ENCODE measurements around the gene CASK. TPM values are rescaled to one million over a fixed set of nuclear protein-coding genes. Genes with fewer than 3 reads are reported as not detected.

The CASK gene
- total RNA-seq, 1 experiment from 2014 or later: 29.4 TPM

DNA sequence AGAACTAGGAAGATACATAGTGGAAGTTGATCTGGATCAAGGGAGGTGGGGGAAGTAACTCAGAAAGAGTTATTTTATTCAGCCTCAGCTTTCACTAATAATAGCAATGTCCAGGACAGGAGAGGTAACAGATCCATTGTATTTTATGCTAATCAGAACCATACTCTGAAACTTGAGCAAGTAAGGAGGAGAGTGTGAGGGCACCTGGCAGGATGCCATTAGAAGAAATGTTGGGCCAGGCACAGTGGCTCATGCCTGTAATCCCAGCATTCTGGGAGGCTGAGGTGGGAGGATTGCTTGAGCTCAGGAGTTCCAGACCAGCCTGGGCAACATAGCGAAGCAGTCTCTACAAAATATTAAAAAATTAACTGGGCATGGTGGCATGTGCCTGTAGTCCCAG is 218.3 kb downstream of the CASK start:
- no peaks in the 10 kb centered on the region for H3K27me3 ChIP-seq (ENCODE audit: insufficient read depth, low read depth)
- no peak overlapping the region for H3K4me3 ChIP-seq
- CTCF ChIA-PET: no interaction called here
- no peak for DNase-seq
- no TSS peak for BruUV-seq (replicated peaks)
- no peaks in the 10 kb centered on the region for H3K4me1 ChIP-seq (replicated peaks; ENCODE audit: insufficient read depth)
- no peaks in the 10 kb centered on the region for H4K20me1 ChIP-seq (ENCODE audit: insufficient read depth)
- no peak overlapping the region for H3K4me2 ChIP-seq
- H3K27ac ChIP-seq: no peak overlapping the region
- H3K36me3 ChIP-seq (ENCODE audit: low read depth): no peaks in the 10 kb centered on the region
- TF ChIP-seq EZH2 (IDR thresholded peaks at IDR 0.05; ENCODE audit: low read depth): no peak
- TF ChIP-seq, protein P1, sequence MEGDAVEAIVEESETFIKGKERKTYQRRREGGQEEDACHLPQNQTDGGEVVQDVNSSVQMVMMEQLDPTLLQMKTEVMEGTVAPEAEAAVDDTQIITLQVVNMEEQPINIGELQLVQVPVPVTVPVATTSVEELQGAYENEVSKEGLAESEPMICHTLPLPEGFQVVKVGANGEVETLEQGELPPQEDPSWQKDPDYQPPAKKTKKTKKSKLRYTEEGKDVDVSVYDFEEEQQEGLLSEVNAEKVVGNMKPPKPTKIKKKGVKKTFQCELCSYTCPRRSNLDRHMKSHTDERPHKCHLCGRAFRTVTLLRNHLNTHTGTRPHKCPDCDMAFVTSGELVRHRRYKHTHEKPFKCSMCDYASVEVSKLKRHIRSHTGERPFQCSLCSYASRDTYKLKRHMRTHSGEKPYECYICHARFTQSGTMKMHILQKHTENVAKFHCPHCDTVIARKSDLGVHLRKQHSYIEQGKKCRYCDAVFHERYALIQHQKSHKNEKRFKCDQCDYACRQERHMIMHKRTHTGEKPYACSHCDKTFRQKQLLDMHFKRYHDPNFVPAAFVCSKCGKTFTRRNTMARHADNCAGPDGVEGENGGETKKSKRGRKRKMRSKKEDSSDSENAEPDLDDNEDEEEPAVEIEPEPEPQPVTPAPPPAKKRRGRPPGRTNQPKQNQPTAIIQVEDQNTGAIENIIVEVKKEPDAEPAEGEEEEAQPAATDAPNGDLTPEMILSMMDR (conservative IDR thresholded peaks at IDR 0.05): no peak
- H3K9me3 ChIP-seq (ENCODE audit: insufficient read depth, low read depth): no peaks in the 10 kb centered on the region
- H3K79me2 ChIP-seq (ENCODE audit: low read depth): no peaks in the 10 kb centered on the region
- no peaks in the 10 kb centered on the region for H3F3A ChIP-seq (ENCODE audit: insufficient read depth, low read depth)
- POLR2A ChIA-PET (ENCODE audit: unreplicated experiment): no interaction called here
- intact Hi-C loops (cut with micrococcal nuclease; ENCODE audit: unreplicated experiment): no loop called here
- no peaks in the 10 kb centered on the region for H3K9me2 ChIP-seq (ENCODE audit: insufficient read depth)
- no peak overlapping the region for H2AFZ ChIP-seq

DNA sequence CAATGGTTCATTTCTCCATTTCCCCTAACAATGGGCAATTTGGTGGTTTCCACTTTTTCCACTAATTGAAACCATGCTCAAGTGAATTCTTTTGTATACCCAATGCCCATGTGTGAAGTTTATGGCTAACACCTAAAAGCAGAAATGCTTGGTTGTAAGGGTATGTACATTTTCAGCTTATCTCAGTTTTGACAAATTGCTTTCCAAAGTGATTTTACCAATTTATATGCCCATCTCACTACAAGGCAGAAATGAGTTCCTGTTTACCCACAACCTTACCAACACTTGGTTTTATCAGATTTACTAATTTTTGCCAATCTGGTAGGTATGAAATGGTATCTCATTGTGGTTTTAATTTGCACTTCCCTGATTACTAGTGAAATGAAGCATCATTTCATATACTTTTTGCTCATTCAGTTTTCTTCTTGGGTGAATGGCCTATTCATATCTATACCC is 219.8 kb downstream of the CASK start:
- no peak overlapping the region for H3K4me3 ChIP-seq
- DNase-seq: no peak
- no peaks in the 10 kb centered on the region for H4K20me1 ChIP-seq (ENCODE audit: insufficient read depth)
- no TSS peak for BruUV-seq (replicated peaks)
- TF ChIP-seq, protein P1 (conservative IDR thresholded peaks at IDR 0.05): no peak
- TF ChIP-seq EZH2 (IDR thresholded peaks at IDR 0.05; ENCODE audit: low read depth): no peak
- no peaks in the 10 kb centered on the region for H3K9me3 ChIP-seq (ENCODE audit: insufficient read depth, low read depth)
- no peaks in the 10 kb centered on the region for H3F3A ChIP-seq (ENCODE audit: insufficient read depth, low read depth)
- no peaks in the 10 kb centered on the region for H3K9me2 ChIP-seq (ENCODE audit: insufficient read depth)
- ChIA-PET CTCF (no interaction called here), POLR2A (ENCODE audit: unreplicated experiment) (no interaction called here)
- H3K36me3 ChIP-seq (ENCODE audit: low read depth): no peaks in the 10 kb centered on the region
- H3K4me2 ChIP-seq: no peak overlapping the region
- H2AFZ ChIP-seq: no peak overlapping the region
- no peaks in the 10 kb centered on the region for H3K79me2 ChIP-seq (ENCODE audit: low read depth)
- no peaks in the 10 kb centered on the region for H3K4me1 ChIP-seq (replicated peaks; ENCODE audit: insufficient read depth)
- no peaks in the 10 kb centered on the region for H3K27me3 ChIP-seq (ENCODE audit: insufficient read depth, low read depth)
- H3K27ac ChIP-seq: no peak overlapping the region
- intact Hi-C loops (cut with micrococcal nuclease; ENCODE audit: unreplicated experiment): no loop called here

GRCh38 chrX:41695426-41695825 is 227.9 kb downstream of the CASK start:
- ChIA-PET POLR2A (ENCODE audit: unreplicated experiment) (no interaction called here), CTCF (no interaction called here)
- Histone ChIP-seq H3K4me2 (no peak overlapping the region), H3F3A (ENCODE audit: insufficient read depth, low read depth) (no peaks in the 10 kb centered on the region), H3K36me3 (ENCODE audit: low read depth) (no peaks in the 10 kb centered on the region), H3K27me3 (ENCODE audit: insufficient read depth, low read depth) (no peaks in the 10 kb centered on the region), H3K4me1 (replicated peaks; ENCODE audit: insufficient read depth) (no peaks in the 10 kb centered on the region), H3K79me2 (ENCODE audit: low read depth) (no peaks in the 10 kb centered on the region), H4K20me1 (ENCODE audit: insufficient read depth) (no peaks in the 10 kb centered on the region), H2AFZ (no peak overlapping the region), H3K9me2 (ENCODE audit: insufficient read depth) (no peaks in the 10 kb centered on the region), H3K4me3 (no peak overlapping the region), H3K9me3 (ENCODE audit: insufficient read depth, low read depth) (no peaks in the 10 kb centered on the region), H3K27ac (no peak overlapping the region)
- intact Hi-C loops (cut with micrococcal nuclease; ENCODE audit: unreplicated experiment): no loop called here
- no TSS peak for BruUV-seq (replicated peaks)
- DNase-seq: no peak
- TF ChIP-seq EZH2 (IDR thresholded peaks at IDR 0.05; ENCODE audit: low read depth): no peak
- TF ChIP-seq, protein P1 (conservative IDR thresholded peaks at IDR 0.05): no peak

All from PC-9 (cell line).